Measurements from ENCODE around the gene ANO10. TPM values are rescaled to one million over a fixed set of nuclear protein-coding genes. Genes with fewer than 3 reads are reported as not detected.

Gene ANO10
- total RNA-seq, 4 donors from 2014 or later, result 26.7 to 33.9 (median 28.7) TPM

DNA sequence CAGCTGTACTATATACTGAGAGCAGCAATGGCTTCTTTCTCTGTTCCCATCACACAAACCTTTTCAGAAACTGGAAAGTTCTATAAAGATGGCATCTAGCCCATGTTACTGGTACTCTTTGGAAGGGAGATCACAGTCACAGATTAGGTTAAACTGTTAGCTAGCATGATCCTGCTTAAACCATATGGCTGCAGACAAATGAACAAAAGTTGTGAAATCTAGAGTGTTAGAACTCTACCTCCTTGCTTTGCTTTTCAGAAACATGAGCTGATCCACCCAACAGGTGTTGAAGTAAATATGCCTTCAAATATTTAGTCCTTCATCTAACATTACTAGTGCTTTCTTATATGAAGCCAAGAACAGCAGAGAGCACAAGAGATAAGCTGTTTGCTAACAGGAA lies 232.9 kb downstream of the ANO10 start:
- Histone ChIP-seq H3K9me3 (no peaks in the 10 kb centered on the region), H3K4me3 (replicated peaks in 1 of 3) (no peak overlapping the region), H3K27me3 (no peaks in the 10 kb centered on the region), H3K4me1 (peaks cover 20 to 35% of the 10 kb centered on the region in 2 donors), H3K36me3 (no peaks in the 10 kb centered on the region), H3K27ac (peak overlapping the region; percentile 80 to 89 (median 83))
- DNase-seq, result no peak
- TF ChIP-seq POLR2A (IDR thresholded peaks at IDR 0.05) (no peak), CTCF (IDR thresholded peaks at IDR 0.05) (no peak)
- intact Hi-C loops (cut with DNase I), result no loop called here

DNA sequence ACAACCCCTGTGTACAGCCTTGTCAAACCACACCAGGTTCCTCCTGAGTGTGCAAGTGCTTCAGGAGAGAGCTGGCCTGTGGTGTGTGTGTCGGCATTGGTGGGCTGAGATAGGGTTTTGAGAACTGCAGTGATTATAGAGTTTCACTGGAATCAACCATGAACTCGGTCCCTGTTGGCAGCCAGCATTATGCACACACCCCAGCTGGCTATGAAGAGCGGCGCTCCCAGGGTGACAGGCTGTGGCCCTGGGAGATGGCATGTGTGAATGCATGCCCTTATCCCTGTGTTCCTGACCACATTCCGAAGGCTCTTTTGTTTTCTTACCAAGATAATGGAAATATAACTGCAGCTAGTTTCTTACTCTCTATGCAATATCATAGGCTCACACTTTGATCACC lies 233.6 kb downstream of the ANO10 start:
- peak overlapping the region in 2 of 3 donors; percentile 83 to 89 for H3K27ac ChIP-seq
- intact Hi-C loops (cut with DNase I), result no loop called here

GRCh38 chr3:43379343-43379742 lies 242.5 kb downstream of the ANO10 start:
- no peaks in the 10 kb centered on the region for H3K27me3 ChIP-seq
- DNase-seq, result no peak
- H3K9me3 ChIP-seq, result no peaks in the 10 kb centered on the region
- intact Hi-C loops (cut with DNase I), result no loop called here
- no peak overlapping the region for H3K4me3 ChIP-seq (replicated peaks in 1 of 3)
- H3K27ac ChIP-seq, result no peak overlapping the region
- 81 to 82% methylated on average over 3 of the region's 3 CpGs for WGBS, 2 donors
- TF ChIP-seq POLR2A (IDR thresholded peaks at IDR 0.05) (no peak), CTCF (IDR thresholded peaks at IDR 0.05) (no peak)
- peaks cover 0 to 16% of the 10 kb centered on the region in 2 donors for H3K4me1 ChIP-seq
- no peaks in the 10 kb centered on the region for H3K36me3 ChIP-seq

More for the DNA sequence above, 233.6 kb downstream of the ANO10 start:
- H3K36me3 ChIP-seq, result no peaks in the 10 kb centered on the region
- TF ChIP-seq POLR2A (IDR thresholded peaks at IDR 0.05), result no peak
- TF ChIP-seq CTCF (IDR thresholded peaks at IDR 0.05), result no peak
- WGBS, 2 donors, result 94 to 97% methylated on average over 4 to 5 of the region's 5 CpGs
- H3K4me3 ChIP-seq (replicated peaks in 1 of 3), result no peak overlapping the region
- peaks cover 20 to 35% of the 10 kb centered on the region in 2 donors for H3K4me1 ChIP-seq
- DNase-seq, result no peak
- H3K27me3 ChIP-seq, result no peaks in the 10 kb centered on the region
- no peaks in the 10 kb centered on the region for H3K9me3 ChIP-seq

GRCh38 chr3:43378066-43378935 lies 243.5 kb downstream of the ANO10 start:
- H3K9me3 ChIP-seq, result no peaks in the 10 kb centered on the region
- no peak overlapping the region for H3K4me3 ChIP-seq (replicated peaks in 1 of 3)
- no peaks in the 10 kb centered on the region for H3K36me3 ChIP-seq
- H3K27ac ChIP-seq, result no peak overlapping the region
- peaks cover 0 to 16% of the 10 kb centered on the region in 2 donors for H3K4me1 ChIP-seq
- TF ChIP-seq CTCF (IDR thresholded peaks at IDR 0.05) (peak; percentile 40 to 56 (median 55)), POLR2A (IDR thresholded peaks at IDR 0.05) (no peak)
- DNase-seq, result peak; percentile 61 to 65
- WGBS, 2 donors, result 93 to 96% methylated on average over 2 of the region's 2 CpGs
- no peaks in the 10 kb centered on the region for H3K27me3 ChIP-seq
- intact Hi-C loops (cut with DNase I), result no loop called here

DNA sequence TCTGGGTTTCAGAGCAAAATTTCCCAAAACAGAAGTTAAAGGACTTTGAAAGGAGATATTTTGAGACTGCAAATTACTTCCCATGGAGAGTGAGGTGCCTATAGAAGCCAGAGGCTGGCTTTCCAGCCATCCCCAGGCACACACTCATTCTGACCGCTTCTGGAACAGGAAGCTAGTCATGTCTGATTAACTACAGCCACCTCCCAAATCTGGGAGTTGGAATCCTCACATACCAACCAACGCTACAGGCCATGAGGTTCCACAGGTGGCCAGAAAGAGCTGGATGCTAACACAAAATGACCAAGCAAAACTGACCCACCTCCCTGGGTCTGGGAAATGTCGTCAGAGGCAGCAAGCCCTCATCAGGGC lies 248.3 kb downstream of the ANO10 start:
- H3K36me3 ChIP-seq, result no peaks in the 10 kb centered on the region
- H3K4me3 ChIP-seq (replicated peaks in 1 of 3), result no peak overlapping the region
- 86 to 96% methylated on average over 3 of the region's 3 CpGs for WGBS, 2 donors
- H3K4me1 ChIP-seq, result peaks cover 0 to 11% of the 10 kb centered on the region in 2 donors
- no peaks in the 10 kb centered on the region for H3K9me3 ChIP-seq
- no peak for DNase-seq
- no peak overlapping the region for H3K27ac ChIP-seq
- H3K27me3 ChIP-seq, result no peaks in the 10 kb centered on the region
- TF ChIP-seq CTCF (IDR thresholded peaks at IDR 0.05) (no peak), POLR2A (IDR thresholded peaks at IDR 0.05) (no peak)
- intact Hi-C loops (cut with DNase I), result no loop called here

Measured in thyroid gland (tissue), 4 donors.